Posterior vena cava (tissue), 2 donors: Measurements from ENCODE around the gene RPTOR. TPM values are rescaled to one million over a fixed set of nuclear protein-coding genes. Genes with fewer than 3 reads are reported as not detected.
A peak's percentile ranks its signal among the peaks of the same experiment; 100 is the strongest.
"Not testable (repeated sequence)": the region's sequence is repeated elsewhere in the genome, so short reads cannot be mapped to it uniquely, and the experiment has no call there.

Experiments used
- DNase-seq: peaks from one replicate; pipeline ENCODE4 v3.0.0-alpha.2; 2020; ENCODE audit warnings: low spot score
- intact Hi-C, 2 donors: fragments of 100-400 bp; cut with DNase I; formaldehyde crosslinking; loops; one replicate each; pipeline versions ENCODE4 v1.14.1 to v1.14.2; 2022 to 2023
- total RNA-seq, 2 donors: library from RNA; stranded (reverse); fragmentation: NEBNext Ultra II Directional; extraction: Animal tissue kit (Norgen Biotek cat#: 25700); gene quantifications; one replicate each; pipeline ENCODE4 v1.2.1, GENCODE V29; 2021
- donor health status: DM: yes; HTN: yes; CAD: no.
- donor health status: DM: yes; HTN: yes; CAD: no.

Gene RPTOR
- total RNA-seq, 2 donors from 2014 or later: 30.1 to 44.1 TPM

GRCh38 chr17:80791758-80792284 lies 247.2 kb downstream of the RPTOR start:
- peak; percentile 90 for DNase-seq
- intact Hi-C loops: no loop called here

DNA sequence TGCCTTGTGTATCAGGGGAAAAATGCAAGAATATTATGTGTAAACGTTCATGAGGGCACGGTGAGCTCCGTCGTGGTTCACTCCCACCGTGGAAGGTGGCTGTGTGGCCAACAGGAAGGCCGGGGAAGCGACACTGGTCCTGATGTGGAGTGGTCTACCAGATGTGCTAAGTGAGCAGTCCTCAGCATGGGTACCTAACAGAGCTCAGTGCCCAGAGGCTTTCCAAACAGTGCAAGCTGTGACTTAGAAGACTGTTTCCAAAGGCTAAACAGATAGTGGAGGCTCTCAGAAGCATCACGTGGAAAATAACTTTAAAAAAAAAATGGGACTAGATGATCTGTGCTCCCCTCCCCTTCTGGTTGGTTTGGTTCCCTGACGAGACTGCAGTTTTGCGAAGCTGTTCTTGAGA lies 247.7 kb downstream of the RPTOR start:
- intact Hi-C loops: no loop called here
- DNase-seq: peak; percentile 18

DNA sequence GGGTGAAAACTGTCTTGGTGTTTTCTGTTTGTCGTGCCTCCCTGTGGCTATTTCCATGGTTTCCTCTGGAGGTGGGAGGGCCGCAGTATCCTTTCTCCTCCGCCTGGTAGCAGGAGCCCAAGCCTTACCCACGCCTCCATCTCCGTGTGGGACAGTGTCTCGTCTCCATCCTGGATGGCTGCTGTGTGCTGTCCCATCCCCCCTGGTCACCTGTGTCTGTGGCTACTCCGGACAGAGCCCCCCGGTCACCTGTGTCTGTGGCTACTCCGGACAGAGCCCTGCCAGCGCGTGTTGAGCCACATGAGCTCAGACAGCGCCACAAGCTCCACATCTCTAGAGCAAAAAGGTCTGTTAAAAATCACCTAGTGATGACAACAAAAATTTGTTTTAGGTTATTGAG lies 248.8 kb downstream of the RPTOR start:
- peak; percentile 57 for DNase-seq
- intact Hi-C loops: no loop called here

GRCh38 chr17:80793851-80794267 lies 249.2 kb downstream of the RPTOR start:
- intact Hi-C loops: no loop called here
- DNase-seq: peak; percentile 30

DNA sequence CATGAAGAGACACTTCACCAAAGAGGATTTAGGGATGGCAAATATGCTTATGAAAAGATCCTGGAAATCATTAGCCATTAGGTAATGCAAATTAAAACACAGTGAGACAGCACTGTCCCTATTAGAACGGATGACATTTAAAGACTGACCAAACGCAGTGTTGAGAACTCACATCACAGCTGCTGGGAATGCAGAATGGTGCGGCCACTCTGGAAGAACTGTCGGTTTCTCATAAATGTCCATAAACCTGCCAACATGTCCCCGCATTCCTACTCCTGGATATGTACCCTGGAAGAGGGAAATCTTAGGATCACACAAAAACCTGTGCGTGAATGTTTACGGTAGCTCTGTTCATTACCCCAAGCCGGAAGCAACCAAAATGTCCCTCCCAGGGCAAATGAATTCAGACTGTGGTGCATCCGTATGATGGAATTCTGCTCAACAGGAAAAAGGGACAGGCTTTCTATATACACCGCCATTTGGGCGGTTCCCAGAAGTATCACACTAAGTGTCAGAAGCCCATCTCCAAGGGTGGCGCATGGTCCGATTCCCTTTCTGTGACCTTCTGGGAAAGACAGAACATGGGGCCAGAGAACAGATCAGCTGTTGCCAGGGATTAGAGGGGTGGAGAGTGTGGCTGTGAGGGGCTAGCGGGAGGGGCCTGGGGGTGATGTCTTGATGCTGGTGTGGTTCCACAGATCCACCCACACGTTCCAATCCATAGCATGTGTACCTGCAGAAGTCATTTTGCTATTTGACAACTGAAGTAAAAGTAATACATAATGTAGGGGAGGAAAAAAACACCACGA lies 249.8 kb downstream of the RPTOR start:
- intact Hi-C loops: no loop called here
- DNase-seq: peak; percentile 36

GRCh38 chr17:80795090-80795580 lies 250.5 kb downstream of the RPTOR start:
- intact Hi-C loops: no loop called here
- DNase-seq: no peak

DNA sequence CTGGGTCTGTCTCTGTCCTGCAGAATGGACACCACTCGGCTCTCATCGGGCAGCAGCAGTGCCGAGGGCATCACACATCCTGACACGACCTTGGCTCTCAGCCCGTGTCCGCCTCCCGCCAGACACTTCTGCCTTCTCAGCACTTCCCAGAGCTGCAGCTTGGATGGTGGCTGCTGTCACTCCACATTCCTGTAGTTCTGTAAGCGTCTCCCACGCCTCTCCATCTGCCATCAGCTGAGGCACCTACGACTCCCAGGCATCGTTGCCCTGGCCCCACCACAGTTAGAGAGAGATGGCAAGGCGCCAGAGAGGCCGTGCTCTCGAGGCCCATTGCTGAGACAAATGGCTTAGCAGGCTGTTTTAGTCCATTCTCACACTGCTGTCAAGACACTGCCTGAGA lies 251.1 kb downstream of the RPTOR start:
- no peak for DNase-seq
- intact Hi-C loops: no loop called here

GRCh38 chr17:80796430-80796861 lies 251.8 kb downstream of the RPTOR start:
- intact Hi-C loops: no loop called here
- no peak for DNase-seq

- DNase-seq, intact Hi-C loops: not testable (repeated sequence)
These were observed 252.6 kb downstream of the RPTOR start for GRCh38 chr17:80797222-80797621.

DNA sequence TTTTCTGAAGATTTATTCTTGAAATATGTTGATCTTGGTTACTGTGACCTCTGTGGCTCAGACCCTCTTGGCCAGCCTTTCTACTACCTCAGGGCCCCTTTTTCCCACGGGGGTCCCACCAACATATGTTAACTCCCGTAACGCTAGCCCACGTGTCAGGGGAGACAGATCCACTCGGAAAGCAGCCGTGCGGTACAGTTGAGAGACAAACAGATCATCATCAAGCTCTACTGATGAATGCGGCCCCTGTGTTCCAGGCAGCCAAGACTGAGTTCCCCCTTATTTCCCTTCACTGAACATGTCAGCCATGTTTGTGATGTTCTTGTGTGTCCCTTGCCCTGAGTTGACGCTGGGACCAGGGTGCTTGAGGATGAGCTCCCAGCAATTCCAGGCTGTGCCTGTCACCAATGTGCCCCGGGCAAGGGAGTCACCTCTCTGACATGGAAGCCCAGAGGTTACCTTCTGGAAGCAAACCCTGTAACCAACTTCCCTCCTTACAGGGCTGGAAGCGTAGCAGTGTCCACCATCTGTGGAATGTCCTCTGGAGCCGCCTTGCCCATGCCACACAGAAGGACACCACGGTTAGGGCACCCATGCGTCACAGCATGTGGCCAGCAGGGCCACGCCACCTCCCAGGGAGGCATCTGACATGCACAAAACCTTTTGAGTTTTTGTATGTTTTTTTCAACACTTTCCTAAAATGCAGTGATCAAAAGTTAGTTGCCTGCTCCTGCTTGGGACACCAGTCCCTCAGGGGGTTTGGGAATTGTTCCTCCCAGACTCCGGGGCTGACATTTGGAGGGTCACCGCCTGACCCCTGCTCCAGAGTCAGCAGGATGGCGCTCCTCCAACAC lies 253.3 kb downstream of the RPTOR start:
- intact Hi-C loops: no loop called here
- no peak for DNase-seq

DNA sequence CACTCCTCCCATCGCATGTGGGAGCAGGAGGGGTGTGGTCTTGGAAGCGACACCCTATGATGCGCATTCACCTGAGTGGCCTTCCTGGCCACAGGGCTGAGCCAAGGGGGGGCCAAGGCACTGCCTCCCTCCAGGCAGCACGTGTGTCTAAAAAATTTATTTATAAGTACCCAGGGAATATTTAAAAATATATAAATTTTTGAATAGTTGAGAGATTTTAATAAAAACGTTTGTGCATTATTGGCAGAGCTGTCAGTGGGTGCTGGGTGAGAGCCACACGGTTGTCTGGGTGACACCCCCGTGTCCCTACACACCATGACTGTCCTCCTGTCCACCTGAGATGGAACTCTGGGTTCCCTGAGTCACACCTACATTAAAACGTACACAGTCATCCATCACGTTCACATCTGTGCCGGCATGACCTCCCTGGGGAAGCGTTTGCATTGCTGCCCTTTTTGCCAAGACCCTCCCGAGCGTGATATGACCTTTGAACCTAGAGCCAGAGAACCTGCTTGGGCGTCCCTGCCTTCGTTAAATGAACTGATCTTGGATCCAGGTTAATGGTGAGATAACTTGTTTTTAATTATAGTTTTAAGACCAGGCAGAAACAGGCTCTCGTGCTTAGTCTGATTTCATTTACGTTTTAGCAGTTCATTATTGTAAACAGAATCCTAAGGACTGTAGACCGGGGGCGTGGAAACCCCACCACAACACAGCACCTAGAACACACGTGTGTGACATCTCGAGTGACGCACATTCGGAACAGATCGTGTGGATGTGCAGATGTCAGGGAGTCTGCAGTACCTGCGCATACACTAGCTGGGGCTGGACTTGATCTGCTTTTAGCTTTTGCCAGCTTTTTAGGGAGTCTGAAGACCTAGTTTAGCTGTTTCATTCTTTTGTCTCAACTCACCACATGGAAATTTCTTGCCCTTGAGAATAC lies 254.2 kb downstream of the RPTOR start:
- intact Hi-C loops: no loop called here
- DNase-seq: no peak

GRCh38 chr17:80799538-80800480 lies 255.2 kb downstream of the RPTOR start:
- intact Hi-C loops: no loop called here
- no peak for DNase-seq

- no peak for DNase-seq
- intact Hi-C loops: no loop called here
These were observed 256.1 kb downstream of the RPTOR start for GRCh38 chr17:80800481-80801391.

DNA sequence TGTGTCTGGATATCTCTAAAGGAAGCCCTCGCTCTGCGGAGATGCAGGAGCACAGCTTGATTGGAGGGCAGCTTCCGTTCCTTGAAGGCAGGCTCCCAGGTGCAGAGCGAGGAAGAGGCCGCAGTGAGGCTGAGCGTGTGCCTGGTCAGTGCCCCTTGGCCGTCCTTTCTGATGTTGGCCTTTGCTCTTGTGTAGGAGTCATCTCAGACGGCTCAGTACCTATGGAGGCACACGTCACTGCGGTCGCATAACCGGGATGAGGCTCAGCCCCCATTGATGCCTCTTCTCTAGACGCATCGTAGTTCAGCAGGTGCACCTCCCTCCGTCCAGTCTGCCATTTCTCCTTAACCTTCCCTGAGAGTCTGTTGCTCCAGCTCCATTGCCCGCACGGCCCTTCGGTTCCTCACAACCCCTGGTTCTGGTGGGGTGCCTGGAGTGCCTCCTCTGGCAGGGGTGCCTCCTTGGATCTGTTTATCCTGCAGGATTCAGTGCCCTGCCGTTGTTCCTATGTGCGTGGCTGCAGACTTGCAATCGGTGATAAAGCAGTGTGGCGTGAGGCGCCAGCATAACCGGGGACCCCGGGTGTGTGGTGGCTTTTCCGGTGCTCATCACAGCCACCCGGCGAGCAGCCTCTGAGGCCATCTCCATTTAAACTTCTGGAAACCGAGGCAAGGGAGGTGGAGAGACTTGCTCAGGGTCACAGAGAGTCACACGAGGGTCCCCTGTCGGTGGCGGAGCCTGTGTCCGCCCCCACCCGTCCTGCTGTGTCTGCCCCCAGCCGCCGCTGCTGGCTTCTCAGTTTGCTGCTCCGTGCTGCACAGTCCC lies 258.2 kb downstream of the RPTOR start:
- DNase-seq: no peak
- intact Hi-C loops: no loop called here

DNA sequence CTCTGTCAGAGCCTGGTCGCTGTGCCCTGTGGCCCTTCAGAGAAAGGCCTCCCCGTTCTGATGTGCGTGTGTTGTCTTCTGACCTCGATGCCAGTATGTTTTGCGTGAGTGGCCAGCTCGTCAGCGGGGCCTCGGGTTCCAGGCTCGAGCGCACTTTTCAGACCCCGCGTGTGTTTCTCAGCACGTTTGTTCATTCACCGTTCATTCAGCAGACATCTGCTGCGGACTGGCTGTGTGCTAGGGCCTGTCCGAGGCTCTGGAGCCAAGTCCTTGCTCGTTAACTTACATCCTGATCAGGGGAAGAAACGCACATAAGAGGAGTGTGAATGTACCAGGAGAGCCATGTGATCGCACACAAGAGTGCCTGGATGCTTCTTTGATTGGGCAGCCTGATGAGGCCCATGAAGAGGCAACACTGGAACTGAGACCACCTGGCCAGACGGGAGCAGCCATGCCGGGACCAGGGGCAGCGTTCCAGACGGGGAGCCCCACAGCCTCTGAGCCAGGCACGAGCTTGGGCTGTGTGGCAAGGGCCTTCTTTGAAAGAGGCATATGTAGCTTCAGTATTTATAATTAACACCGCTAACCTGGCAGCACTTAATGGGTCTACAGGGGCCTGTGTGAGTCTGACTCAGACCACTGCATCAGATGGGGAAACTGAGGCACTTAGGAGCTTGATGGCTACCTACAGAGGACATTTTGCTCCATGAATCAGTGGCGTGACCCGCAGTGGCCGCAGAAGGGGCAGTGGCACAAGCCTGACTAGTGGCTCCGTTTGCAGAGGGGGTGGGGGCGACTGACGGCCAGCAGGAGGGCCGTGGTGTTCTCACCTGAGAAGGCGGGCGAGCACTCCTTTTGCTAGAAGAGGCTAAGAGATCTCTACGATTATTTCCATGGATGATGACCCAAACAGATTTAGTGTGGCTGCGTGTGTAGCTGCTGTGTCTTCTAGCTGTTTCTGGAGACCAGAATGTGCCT lies 259.1 kb downstream of the RPTOR start:
- DNase-seq: no peak
- intact Hi-C loops: no loop called here
